ENCODE measurements around the gene MYEOV. TPM values are rescaled to one million over a fixed set of nuclear protein-coding genes. Genes with fewer than 3 reads are reported as not detected.
A peak's percentile ranks its signal among the peaks of the same experiment; 100 is the strongest.

The MYEOV gene
- total and polyA plus RNA-seq, 9 of the 15 experiments (the other 6 are each of a cell fraction or from before 2014, with no cell fraction given), result 10.2 to 133 (median 32.2) TPM

GRCh38 chr11:69263736-69264052 lies 30.3 kb upstream of the MYEOV start:
- H3K27me3 ChIP-seq (ENCODE audit: control insufficient read depth in 2 of 2, insufficient read depth in 2 of 2, low read length in 2 of 2), result peaks cover 8 to 45% of the 10 kb centered on the region in 2 experiments; a peak in 4 of 5 replicates
- no peak for DNase-seq (ENCODE audit: extremely low read depth in 1 of 4, low spot score in 3 of 4)
- in situ Hi-C loops (cut with MboI), result no loop called here
- no peak overlapping the region for H3K27ac ChIP-seq (ENCODE audit: extremely low read depth, low read depth, low read length)
- H3K9me3 ChIP-seq (replicated peaks; ENCODE audit: control insufficient read depth, insufficient read depth, low read depth, low read length), result no peaks in the 10 kb centered on the region
- no peak overlapping the region for H3K4me3 ChIP-seq
- no TSS peak for BruUV-seq (replicated peaks)
- intact Hi-C loops (cut with micrococcal nuclease), result no loop called here
- no peaks in the 10 kb centered on the region for H4K20me1 ChIP-seq (replicated peaks; ENCODE audit: control insufficient read depth, insufficient read depth, low read length)
- H3K9me1 ChIP-seq (ENCODE audit: control insufficient read depth, insufficient read depth, low read length), result no peaks in the 10 kb centered on the region
- no peak overlapping the region for H3K4me2 ChIP-seq (ENCODE audit: insufficient read depth, low read length)
- TF ChIP-seq VEZF1 (CRISPR knock-in tag; IDR thresholded peaks at IDR 0.05) (0 out of 2 replicates have a peak, but pooled peaks have one; percentile 23), NFIX (CRISPR knock-in tag; IDR thresholded peaks at IDR 0.05; ENCODE audit: low read depth) (no peak)
- peaks cover 0 to 3% of the 10 kb centered on the region in 2 experiments; a peak in 2 of 5 replicates for H3K4me1 ChIP-seq (replicated peaks in 1 of 2; ENCODE audit: control insufficient read depth in 2 of 2, insufficient read depth in 2 of 2, low read length in 2 of 2)
- FAIRE-seq, result no peak
- no peak for ATAC-seq
- H2AFZ ChIP-seq (ENCODE audit: low read depth, low read length), result no peak overlapping the region
- WGBS (ENCODE audit: insufficient coverage, low coverage, missing lambda C conversion rate), result 0% methylated on average over 3 of the region's 3 CpGs
- ChIA-PET POLR2A (interaction anchor here (0.7 kb wide), 1 partner anchor 20 kb away, joined by 3 read pairs; no protein-coding TSS in a partner anchor), CTCF (ENCODE audit: low intra/inter-chr PET ratio) (no interaction called here)
- H3K36me3 ChIP-seq (ENCODE audit: control insufficient read depth, insufficient read depth, low read length), result no peaks in the 10 kb centered on the region
- no peaks in the 10 kb centered on the region for H3K79me2 ChIP-seq (ENCODE audit: control insufficient read depth, insufficient read depth, low read length)
- peak overlapping the region in 1 of 2 experiments; percentile 52; a peak in 1 of 4 replicates for H3K9ac ChIP-seq (ENCODE audit: insufficient read depth in 1 of 2, low read depth in 2 of 2, low read length in 2 of 2)

- Histone ChIP-seq H3K4me1 (replicated peaks in 1 of 2; ENCODE audit: control insufficient read depth in 2 of 2, insufficient read depth in 2 of 2, low read length in 2 of 2) (peaks cover 0 to 3% of the 10 kb centered on the region in 2 experiments; a peak in 2 of 5 replicates), H3K36me3 (ENCODE audit: control insufficient read depth, insufficient read depth, low read length) (no peaks in the 10 kb centered on the region), H3K4me2 (ENCODE audit: insufficient read depth, low read length) (no peak overlapping the region), H3K9me1 (ENCODE audit: control insufficient read depth, insufficient read depth, low read length) (no peaks in the 10 kb centered on the region), H2AFZ (ENCODE audit: low read depth, low read length) (no peak overlapping the region), H3K27me3 (ENCODE audit: control insufficient read depth in 2 of 2, insufficient read depth in 2 of 2, low read length in 2 of 2) (peaks cover 8 to 47% of the 10 kb centered on the region in 2 experiments; a peak in 4 of 5 replicates), H3K9me3 (replicated peaks; ENCODE audit: control insufficient read depth, insufficient read depth, low read depth, low read length) (no peaks in the 10 kb centered on the region), H4K20me1 (replicated peaks; ENCODE audit: control insufficient read depth, insufficient read depth, low read length) (no peaks in the 10 kb centered on the region), H3K9ac (ENCODE audit: insufficient read depth in 1 of 2, low read depth in 2 of 2, low read length in 2 of 2) (no peak overlapping the region), H3K79me2 (ENCODE audit: control insufficient read depth, insufficient read depth, low read length) (no peaks in the 10 kb centered on the region), H3K27ac (ENCODE audit: extremely low read depth, low read depth, low read length) (no peak overlapping the region), H3K4me3 (no peak overlapping the region)
- no peak for FAIRE-seq
- no peak for DNase-seq (ENCODE audit: extremely low read depth in 1 of 4, low spot score in 3 of 4)
- ChIA-PET CTCF (ENCODE audit: low intra/inter-chr PET ratio) (no interaction called here), POLR2A (no interaction called here)
- no peak for ATAC-seq
- WGBS (ENCODE audit: insufficient coverage, low coverage, missing lambda C conversion rate), result 2% methylated on average over 4 of the region's 4 CpGs
- in situ Hi-C loops (cut with MboI), result no loop called here
- intact Hi-C loops (cut with micrococcal nuclease), result no loop called here
- BruUV-seq (replicated peaks), result no TSS peak
- no peak for TF ChIP-seq SP1 (CRISPR knock-in tag; IDR thresholded peaks at IDR 0.05)
- TF ChIP-seq HLTF (IDR thresholded peaks at IDR 0.05), result no peak
- no peak for TF ChIP-seq KDM1A (IDR thresholded peaks at IDR 0.05)
- TF ChIP-seq, protein P1, sequence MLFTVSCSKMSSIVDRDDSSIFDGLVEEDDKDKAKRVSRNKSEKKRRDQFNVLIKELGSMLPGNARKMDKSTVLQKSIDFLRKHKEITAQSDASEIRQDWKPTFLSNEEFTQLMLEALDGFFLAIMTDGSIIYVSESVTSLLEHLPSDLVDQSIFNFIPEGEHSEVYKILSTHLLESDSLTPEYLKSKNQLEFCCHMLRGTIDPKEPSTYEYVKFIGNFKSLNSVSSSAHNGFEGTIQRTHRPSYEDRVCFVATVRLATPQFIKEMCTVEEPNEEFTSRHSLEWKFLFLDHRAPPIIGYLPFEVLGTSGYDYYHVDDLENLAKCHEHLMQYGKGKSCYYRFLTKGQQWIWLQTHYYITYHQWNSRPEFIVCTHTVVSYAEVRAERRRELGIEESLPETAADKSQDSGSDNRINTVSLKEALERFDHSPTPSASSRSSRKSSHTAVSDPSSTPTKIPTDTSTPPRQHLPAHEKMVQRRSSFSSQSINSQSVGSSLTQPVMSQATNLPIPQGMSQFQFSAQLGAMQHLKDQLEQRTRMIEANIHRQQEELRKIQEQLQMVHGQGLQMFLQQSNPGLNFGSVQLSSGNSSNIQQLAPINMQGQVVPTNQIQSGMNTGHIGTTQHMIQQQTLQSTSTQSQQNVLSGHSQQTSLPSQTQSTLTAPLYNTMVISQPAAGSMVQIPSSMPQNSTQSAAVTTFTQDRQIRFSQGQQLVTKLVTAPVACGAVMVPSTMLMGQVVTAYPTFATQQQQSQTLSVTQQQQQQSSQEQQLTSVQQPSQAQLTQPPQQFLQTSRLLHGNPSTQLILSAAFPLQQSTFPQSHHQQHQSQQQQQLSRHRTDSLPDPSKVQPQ (CRISPR knock-in tag; IDR thresholded peaks at IDR 0.05; ENCODE audit: borderline replicate concordance), result no peak
- no peak for TF ChIP-seq PBX2 (CRISPR knock-in tag; IDR thresholded peaks at IDR 0.05; ENCODE audit: low read depth)
- no peak for TF ChIP-seq PBX2 (tag; conservative IDR thresholded peaks at IDR 0.05; ENCODE audit: low read depth)
- no peak for TF ChIP-seq NFE2L1 (tag; IDR thresholded peaks at IDR 0.05; ENCODE audit: borderline replicate concordance, low read depth)
These were observed 29.5 kb upstream of the MYEOV start for GRCh38 chr11:69264486-69264885.

Data from K562 (cell line).